SK-N-SH treated with all-trans-retinoic acid at 6 μM for 48 hours (cell line): ENCODE data around the gene MAP9.

Source experiments
- ATAC-seq: fragments of 200-7000 bp; cut with Tn5 transposase; 3 replicates; pipeline ENCODE4 v1.9.1; 2020; ENCODE audit warnings: mild to moderate bottlenecking, moderate library complexity
- ARNTL ChIP-seq: fragments of 450-650 bp; formaldehyde crosslinking; IDR thresholded peaks from 2 replicates; pipeline ENCODE4 v1.5.0; 2020; ENCODE audit warnings: low read depth, mild to moderate bottlenecking, moderate library complexity, borderline replicate concordance
- BACH2 ChIP-seq: fragments of 250-450 bp; sonication (Bioruptor Pico); IDR thresholded peaks from 2 replicates; pipeline ENCODE4 v1.9.0; 2021; ENCODE audit warnings: mild to moderate bottlenecking, borderline replicate concordance
- CSRNP3 ChIP-seq: fragments of 250-450 bp; sonication (Bioruptor Pico); IDR thresholded peaks from 2 replicates; pipeline ENCODE4 v1.5.1; 2021; ENCODE audit warnings: mild to moderate bottlenecking, moderate library complexity
- ESRRG ChIP-seq: fragments of 250-450 bp; sonication (Bioruptor Pico); IDR thresholded peaks from 2 replicates; pipeline ENCODE4 v1.6.1; 2021; ENCODE audit warnings: mild to moderate bottlenecking
- GLIS3 ChIP-seq: fragments of 250-450 bp; sonication (Bioruptor Pico); IDR thresholded peaks from 2 replicates; pipeline ENCODE4 v1.5.0; 2020; ENCODE audit warnings: mild to moderate bottlenecking, moderate library complexity
- ISL1 ChIP-seq: fragments of 250-450 bp; sonication (Bioruptor Pico); IDR thresholded peaks from 2 replicates; pipeline ENCODE4 v2.1.2; 2022; ENCODE audit warnings: mild to moderate bottlenecking, moderate library complexity
- OSR1 ChIP-seq: fragments of 250-450 bp; sonication (Bioruptor Pico); IDR thresholded peaks from 2 replicates; pipeline ENCODE4 v1.8.0; 2022; ENCODE audit warnings: moderate library complexity, mild to moderate bottlenecking, inconsistent platforms
- PATZ1 ChIP-seq: fragments of 250-450 bp; sonication (Bioruptor Pico); IDR thresholded peaks from 2 replicates; pipeline ENCODE4 v1.8.0; 2020; ENCODE audit warnings: mild to moderate bottlenecking, moderate library complexity, borderline replicate concordance
- POU6F1 ChIP-seq: fragments of 250-450 bp; sonication (Bioruptor Pico); IDR thresholded peaks from 2 replicates; pipeline ENCODE4 v1.8.0; 2021; ENCODE audit warnings: low read depth, mild to moderate bottlenecking, moderate library complexity, borderline replicate concordance
- PPARA ChIP-seq: fragments of 250-450 bp; sonication (Bioruptor Pico); IDR thresholded peaks from 2 replicates; pipeline ENCODE4 v1.5.0; 2020; ENCODE audit warnings: mild to moderate bottlenecking, borderline replicate concordance
- RARB ChIP-seq: fragments of 250-450 bp; sonication (Bioruptor Pico); IDR thresholded peaks from 2 replicates; pipeline ENCODE4 v1.8.0; 2021; ENCODE audit warnings: mild to moderate bottlenecking, moderate library complexity
- SNAI2 ChIP-seq: fragments of 250-450 bp; sonication (Bioruptor Pico); IDR thresholded peaks from 2 replicates; pipeline ENCODE4 v1.5.0; 2020; ENCODE audit warnings: mild to moderate bottlenecking, moderate library complexity
- TCF4 ChIP-seq: fragments of 250-450 bp; sonication (Bioruptor Pico); IDR thresholded peaks from 2 replicates; pipeline ENCODE4 v1.8.0; 2021; ENCODE audit warnings: mild to moderate bottlenecking, moderate library complexity, borderline replicate concordance
- TOX ChIP-seq: fragments of 250-450 bp; sonication (Bioruptor Pico); IDR thresholded peaks from 2 replicates; pipeline ENCODE4 v1.8.0; 2021; ENCODE audit warnings: mild to moderate bottlenecking, moderate library complexity, borderline replicate concordance
- TSHZ2 ChIP-seq: fragments of 250-450 bp; sonication (Bioruptor Pico); IDR thresholded peaks from 2 replicates; pipeline ENCODE4 v1.5.0; 2020; ENCODE audit warnings: mild to moderate bottlenecking, moderate library complexity
- ZC3H10 ChIP-seq: fragments of 250-450 bp; sonication (Bioruptor Pico); IDR thresholded peaks from 2 replicates; pipeline ENCODE4 v1.5.1; 2021; ENCODE audit warnings: mild to moderate bottlenecking, moderate library complexity
- ZFP3 ChIP-seq: fragments of 250-450 bp; sonication (Bioruptor Pico); IDR thresholded peaks from 2 replicates; pipeline ENCODE4 v1.5.0; 2020; ENCODE audit warnings: mild to moderate bottlenecking, moderate library complexity
- ZFP30 ChIP-seq: fragments of 450-650 bp; formaldehyde crosslinking; IDR thresholded peaks from 2 replicates; pipeline ENCODE4 v1.5.0; 2022; ENCODE audit warnings: mild to moderate bottlenecking, moderate library complexity
- ZNF565 ChIP-seq: fragments of 450-650 bp; formaldehyde crosslinking; conservative IDR thresholded peaks from 2 replicates; pipeline ENCODE4 v1.5.0; 2020; ENCODE audit warnings: low read depth, mild to moderate bottlenecking, moderate library complexity
- ZNF70 ChIP-seq: fragments of 450-650 bp; formaldehyde crosslinking; IDR thresholded peaks from 2 replicates; pipeline ENCODE4 v1.5.0; 2020; ENCODE audit warnings: mild to moderate bottlenecking, moderate library complexity
- ZNF8 ChIP-seq: fragments of 450-650 bp; formaldehyde crosslinking; IDR thresholded peaks from 2 replicates; pipeline ENCODE4 v1.5.0; 2020; ENCODE audit warnings: mild to moderate bottlenecking, moderate library complexity

The MAP9 gene

GRCh38 chr4:155402941-155403340, 26.2 kb upstream of the MAP9 start (continued):
- TF ChIP-seq PATZ1 (CRISPR knock-in tag) (no peak), ARNTL (no peak), SNAI2 (CRISPR knock-in tag) (no peak), ZC3H10 (CRISPR knock-in tag) (no peak)
- TF ChIP-seq, all 23 proteins: peak for 0

GRCh38 chr4:155400893-155401292, 24.1 kb upstream of the MAP9 start:
- no peak for ATAC-seq
- TF ChIP-seq ZC3H10 (CRISPR knock-in tag) (no peak), CSRNP3 (CRISPR knock-in tag) (no peak), POU6F1 (CRISPR knock-in tag) (no peak), TOX (CRISPR knock-in tag) (no peak), OSR1 (CRISPR knock-in tag) (no peak)

- no peak for ATAC-seq
- TF ChIP-seq GLIS3, result no peak
- no peak for TF ChIP-seq ZFP3 (CRISPR knock-in tag)
- no peak for TF ChIP-seq PPARA (CRISPR knock-in tag)
- no peak for TF ChIP-seq RARB
- TF ChIP-seq POU6F1 (CRISPR knock-in tag), result no peak
- no peak for TF ChIP-seq OSR1 (CRISPR knock-in tag)
- no peak for TF ChIP-seq SNAI2 (CRISPR knock-in tag)
- no peak for TF ChIP-seq ARNTL
- no peak for TF ChIP-seq BACH2 (CRISPR knock-in tag)
- no peak for TF ChIP-seq ZNF8 (CRISPR knock-in tag)
- no peak for TF ChIP-seq TCF4 (CRISPR knock-in tag)
- no peak for TF ChIP-seq ZNF70
- TF ChIP-seq CSRNP3 (CRISPR knock-in tag), result no peak
- no peak for TF ChIP-seq TOX (CRISPR knock-in tag)
- TF ChIP-seq TSHZ2 (CRISPR knock-in tag), result no peak
- no peak for TF ChIP-seq ZC3H10 (CRISPR knock-in tag)
- TF ChIP-seq ZNF565 (CRISPR knock-in tag), result no peak
- TF ChIP-seq ESRRG (CRISPR knock-in tag), result no peak
- TF ChIP-seq ISL1 (CRISPR knock-in tag), result no peak
- no peak for TF ChIP-seq ZFP30
Observed at GRCh38 chr4:155399974-155400697, 23.4 kb upstream of the MAP9 start.
